Spleen (tissue), 11 donors: ENCODE measurements around the gene FBXW5. TPM values are rescaled to one million over a fixed set of nuclear protein-coding genes. Genes with fewer than 3 reads are reported as not detected.
A peak's percentile ranks its signal among the peaks of the same experiment; 100 is the strongest.

ENCODE experiments used
- DNase-seq: peaks from one replicate; pipeline ENCODE4 v3.0.0-alpha.2; 2020
- H3K27ac ChIP-seq, 8 donors: fragments of 200-600 bp; sonication (generic) in 7 of 8; 1 replicate in 4 of 8; 2 replicates in 4 of 8; pipeline versions ENCODE4 v1.5.0 to v1.8.0; 2016 to 2021; ENCODE audit warnings: inconsistent platforms in 4 of 8, mild to moderate bottlenecking in 4 of 8, moderate library complexity in 1 of 8
- H3K27me3 ChIP-seq, 7 donors: fragments of 200-600 bp; sonication (generic) in 6 of 7; replicated peaks in 1 of 7; 1 replicate in 4 of 7; 2 replicates in 3 of 7; pipeline versions ENCODE4 v1.5.0 to v1.8.0; 2016 to 2021; ENCODE audit warnings: inconsistent platforms in 3 of 7, mild to moderate bottlenecking in 1 of 7
- H3K36me3 ChIP-seq, 6 donors: fragments of 200-600 bp; sonication (generic) in 5 of 6; 1 replicate in 4 of 6; 2 replicates in 2 of 6; pipeline versions ENCODE4 v1.5.0 to v1.8.0; 2016 to 2021; ENCODE audit warnings: inconsistent platforms in 2 of 6
- H3K4me1 ChIP-seq, 6 donors: fragments of 200-600 bp; sonication (generic) in 5 of 6; 1 replicate in 3 of 6; 2 replicates in 3 of 6; pipeline versions ENCODE4 v1.5.0 to v1.8.0; 2016 to 2021; ENCODE audit warnings: inconsistent platforms in 3 of 6
- H3K4me3 ChIP-seq, 8 donors: fragments of 200-600 bp; sonication (generic) in 7 of 8; 1 replicate in 4 of 8; 2 replicates in 4 of 8; pipeline versions ENCODE4 v1.5.0 to v1.8.0; 2016 to 2021; ENCODE audit warnings: inconsistent platforms in 4 of 8, mild to moderate bottlenecking in 4 of 8, moderate library complexity in 2 of 8
- H3K9me3 ChIP-seq, 8 donors: fragments of 200-600 bp; sonication (generic) in 7 of 8; 1 replicate in 4 of 8; 2 replicates in 4 of 8; pipeline versions ENCODE4 v1.5.0 to v1.8.0; 2016 to 2021; ENCODE audit warnings: inconsistent platforms in 4 of 8
- CTCF ChIP-seq, 11 experiments: fragments of 200-600 bp in 7 of 11; fragments of 450-650 bp in 4 of 11; sonication (generic) in 4 of 11; IDR thresholded peaks in 8 of 11; conservative IDR thresholded peaks in 3 of 11; 1 replicate in 7 of 11; 2 replicates in 4 of 11; pipeline versions ENCODE4 v1.4.0 to v1.8.0; 2016 to 2021; ENCODE audit warnings: antibody characterized with exemption in 11 of 11, inconsistent platforms in 4 of 11, mild to moderate bottlenecking in 1 of 11
- POLR2A ChIP-seq, 3 donors: fragments of 450-650 bp; IDR thresholded peaks; one replicate each; pipeline ENCODE4 v1.5.1; 2017; ENCODE audit warnings: antibody characterized with exemption in 3 of 3, mild to moderate bottlenecking in 1 of 3
- POLR2AphosphoS5 ChIP-seq, 3 donors: sonication (generic); formaldehyde crosslinking; IDR thresholded peaks; one replicate each; pipeline ENCODE4 v1.5.1; 2017; ENCODE audit warnings: antibody characterized with exemption in 3 of 3
- WGBS, 5 donors: extraction: QIAGEN DNeasy Blood & Tissue Kit in 3 of 5; methylation state at CpG; one replicate each; pipeline versions ENCODE4 v1.1.5 to v1.1.7; 2013 to 2018; 5-methylcytosine and 5-hydroxymethylcytosine counted together
- intact Hi-C: fragments of 100-400 bp; cut with DNase I; formaldehyde crosslinking; loops from one replicate; pipeline ENCODE4 v1.15.0; 2023; ENCODE audit warnings: low total_unique reads
- polyA plus RNA-seq, 3 donors: library from polyadenylated mRNA; stranded (reverse); fragments of 200-250 nt; gene quantifications; one replicate each; pipeline ENCODE4 v1.2.1, GENCODE V29; 2013
- total RNA-seq, 7 donors: library from RNA; depleted of rRNA in 3 of 7; stranded (reverse); fragments of >200 nt in 3 of 7; fragmentation: NEBNext Ultra II Directional in 4 of 7; extraction: Animal tissue kit (Norgen Biotek cat#: 25700) in 4 of 7; gene quantifications; one replicate each; pipeline versions ENCODE4 v1.1.0 to v1.2.1, GENCODE V29; 2016 to 2021
- donor health status: healthy with polysubstance abuse.
- donor health status: DM: no; HTN: no; CAD: no; lungs with moderate emphysema.
- donor health status: DM: no; HTN: no; CAD: no.
- donor health status: Bipolar disorder and iron deficiency.
- donor health status: healthy.
- donor health status: DM: no; HTN: no; CAD: no.
- donor health status: DM: yes; HTN: yes; CAD: no.

FBXW5 gene
- total and polyA plus RNA-seq, 10 donors, result 90.8 to 170 (median 114) TPM

- H3K27ac ChIP-seq, result peak overlapping the region in 2 of 8 donors; percentile 13 to 97
- no peaks in the 10 kb centered on the region for H3K9me3 ChIP-seq
- DNase-seq, result peak; percentile 78
- H3K4me1 ChIP-seq, result peaks cover 21 to 93% (median 68%) of the 10 kb centered on the region in 6 donors
- H3K4me3 ChIP-seq, result peak overlapping the region in 3 of 8 donors; percentile 77 to 93 (median 89)
- WGBS, 5 donors, result 89 to 93% (median 91%) methylated on average over 22 to 60 of the region's 60 CpGs
- intact Hi-C loops, result loop anchor here (10.0 kb wide), 3 partner anchors 57 to 97 kb away; partner anchors contain the start of genes AJM1, FUT7, PHPT1 and TRAF2
- H3K36me3 ChIP-seq, result peaks cover 7 to 53% (median 39%) of the 10 kb centered on the region in 6 donors
- TF ChIP-seq CTCF (IDR thresholded peaks at IDR 0.05 in 8 of 11, conservative IDR thresholded peaks at IDR 0.05 in 3 of 11) (no peak), POLR2A (IDR thresholded peaks at IDR 0.05) (no peak), POLR2AphosphoS5 (IDR thresholded peaks at IDR 0.05) (peak in 2 of 3 donors; percentile 18 to 26)
- no peaks in the 10 kb centered on the region for H3K27me3 ChIP-seq
These were observed 2.2 kb downstream of the FBXW5 start for GRCh38 chr9:136942112-136942880.

- intact Hi-C loops, result loop anchor here (10.0 kb wide), 3 partner anchors 57 to 97 kb away; partner anchors contain the start of genes AJM1, FUT7, PHPT1 and TRAF2
- DNase-seq, result peak; percentile 80
- Histone ChIP-seq H3K4me3 (no peak overlapping the region), H3K36me3 (peaks cover 7 to 56% (median 39%) of the 10 kb centered on the region in 6 donors), H3K4me1 (peaks cover 21 to 92% (median 64%) of the 10 kb centered on the region in 6 donors), H3K27ac (peak overlapping the region in 2 of 8 donors; percentile 72 to 97), H3K9me3 (no peaks in the 10 kb centered on the region), H3K27me3 (no peaks in the 10 kb centered on the region)
- 91 to 96% (median 95%) methylated on average over 18 to 55 of the region's 55 CpGs for WGBS, 5 donors
- TF ChIP-seq POLR2A (IDR thresholded peaks at IDR 0.05) (no peak), POLR2AphosphoS5 (IDR thresholded peaks at IDR 0.05) (peak in 2 of 3 donors; percentile 29 to 57), CTCF (IDR thresholded peaks at IDR 0.05 in 8 of 11, conservative IDR thresholded peaks at IDR 0.05 in 3 of 11) (no peak)
These were observed 3.1 kb downstream of the FBXW5 start for GRCh38 chr9:136941231-136942111.

- peaks cover 21 to 88% (median 64%) of the 10 kb centered on the region in 6 donors for H3K4me1 ChIP-seq
- peak overlapping the region in 4 of 8 donors; percentile 11 to 97 (median 60) for H3K27ac ChIP-seq
- intact Hi-C loops, result loop anchor here (10.0 kb wide), 3 partner anchors 56 to 96 kb away; partner anchors contain the start of genes AJM1, FUT7, PHPT1 and TRAF2
- peak; percentile 77 for DNase-seq
- peak overlapping the region in 1 of 8 donors; percentile 0 for H3K4me3 ChIP-seq
- 94 to 97% (median 95%) methylated on average over 29 to 42 of the region's 42 CpGs for WGBS, 5 donors
- TF ChIP-seq CTCF (IDR thresholded peaks at IDR 0.05 in 8 of 11, conservative IDR thresholded peaks at IDR 0.05 in 3 of 11), result no peak
- peak in 1 of 3 donors; percentile 67 for TF ChIP-seq POLR2AphosphoS5 (IDR thresholded peaks at IDR 0.05)
- no peaks in the 10 kb centered on the region for H3K9me3 ChIP-seq
- peaks cover 7 to 56% (median 39%) of the 10 kb centered on the region in 6 donors for H3K36me3 ChIP-seq
- no peaks in the 10 kb centered on the region for H3K27me3 ChIP-seq
These were observed 3.9 kb downstream of the FBXW5 start for GRCh38 chr9:136940526-136941230.
